OCI-LY3 (cell line): ENCODE data around the gene FOXO1.

Experiments used
- EZH2phosphoT487 ChIP-seq: fragments of 200-600 bp; shearing (Covaris generic); IDR thresholded peaks from 2 replicates; pipeline ENCODE4 v1.6.1; 2018; ENCODE audit warnings: antibody characterized with exemption, mixed run types, low read depth
- TF ChIP-seq, protein P1 (sequence below): fragments of 200-600, 300-600 bp; sonication (generic); IDR thresholded peaks from 2 replicates; pipeline ENCODE4 v1.5.1; 2014; ENCODE audit warnings: antibody characterized with exemption, low read length, low read depth

DNA sequence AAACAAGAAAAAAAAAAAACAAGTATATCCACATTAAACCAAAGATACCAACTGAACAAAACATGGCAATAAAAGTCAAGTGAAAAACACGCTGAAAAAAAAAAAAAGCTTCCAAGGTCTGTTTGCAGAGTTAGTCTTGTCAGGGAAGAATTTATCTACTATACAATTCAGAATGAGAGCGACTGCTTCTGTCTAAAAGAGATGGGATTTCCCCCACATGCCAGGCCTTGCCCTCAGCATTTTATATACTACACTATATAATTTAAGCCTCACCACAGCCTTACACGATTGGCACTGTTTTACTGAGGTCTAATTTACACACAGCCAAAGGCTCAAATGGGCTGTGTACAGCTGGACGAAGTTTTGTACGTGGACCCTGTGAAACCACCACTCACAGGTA is 67.3 kb downstream of the FOXO1 start:
- TF ChIP-seq, protein P1, sequence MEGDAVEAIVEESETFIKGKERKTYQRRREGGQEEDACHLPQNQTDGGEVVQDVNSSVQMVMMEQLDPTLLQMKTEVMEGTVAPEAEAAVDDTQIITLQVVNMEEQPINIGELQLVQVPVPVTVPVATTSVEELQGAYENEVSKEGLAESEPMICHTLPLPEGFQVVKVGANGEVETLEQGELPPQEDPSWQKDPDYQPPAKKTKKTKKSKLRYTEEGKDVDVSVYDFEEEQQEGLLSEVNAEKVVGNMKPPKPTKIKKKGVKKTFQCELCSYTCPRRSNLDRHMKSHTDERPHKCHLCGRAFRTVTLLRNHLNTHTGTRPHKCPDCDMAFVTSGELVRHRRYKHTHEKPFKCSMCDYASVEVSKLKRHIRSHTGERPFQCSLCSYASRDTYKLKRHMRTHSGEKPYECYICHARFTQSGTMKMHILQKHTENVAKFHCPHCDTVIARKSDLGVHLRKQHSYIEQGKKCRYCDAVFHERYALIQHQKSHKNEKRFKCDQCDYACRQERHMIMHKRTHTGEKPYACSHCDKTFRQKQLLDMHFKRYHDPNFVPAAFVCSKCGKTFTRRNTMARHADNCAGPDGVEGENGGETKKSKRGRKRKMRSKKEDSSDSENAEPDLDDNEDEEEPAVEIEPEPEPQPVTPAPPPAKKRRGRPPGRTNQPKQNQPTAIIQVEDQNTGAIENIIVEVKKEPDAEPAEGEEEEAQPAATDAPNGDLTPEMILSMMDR: no peak
- no peak for TF ChIP-seq EZH2phosphoT487
